Activated CD4-positive, alpha-beta memory T cell treated with anti-CD3 and anti-CD28 coated beads, Interleukin-2, amount 10 ng/mL, durations not matched to agents 7 days and 5 days (primary cell): ENCODE data around the gene C10orf67. TPM values are rescaled to one million over a fixed set of nuclear protein-coding genes. Genes with fewer than 3 reads are reported as not detected.
A peak's percentile ranks its signal among the peaks of the same experiment; 100 is the strongest.
"Not testable (repeated sequence)": the region's sequence is repeated elsewhere in the genome, so short reads cannot be mapped to it uniquely, and the experiment has no call there.

Experiments
- CTCF ChIA-PET: fragments of 350-600 bp; sonication (Branson Sonifier 250); formaldehyde crosslinking; loops from one replicate; lab custom pipeline; 2021; ENCODE audit warnings: antibody characterized with exemption, inconsistent platforms; lab: Charles Lee
- POLR2A ChIA-PET: fragments of 350-600 bp; sonication (Branson Sonifier 250); formaldehyde crosslinking; loops from one replicate; lab custom pipeline; 2021; ENCODE audit warnings: antibody characterized with exemption; lab: Charles Lee
- DNase-seq: peaks from one replicate; pipeline ENCODE4 v3.0.0-alpha.2; 2020
- H3K27ac Mint-ChIP-seq: one replicate; pipeline ENCODE4 v1.8.0; 2021; ENCODE audit warnings: mild to moderate bottlenecking, mixed read lengths
- H3K27me3 Mint-ChIP-seq: one replicate; pipeline ENCODE4 v1.8.0; 2021; ENCODE audit warnings: mixed read lengths
- H3K36me3 Mint-ChIP-seq: one replicate; pipeline ENCODE4 v1.8.0; 2021; ENCODE audit warnings: low read depth, mixed read lengths
- H3K4me1 Mint-ChIP-seq: one replicate; pipeline ENCODE4 v1.8.0; 2021; ENCODE audit warnings: mixed read lengths
- H3K4me3 Mint-ChIP-seq: one replicate; pipeline ENCODE4 v1.8.0; 2021; ENCODE audit warnings: mild to moderate bottlenecking, mixed read lengths
- H3K9me3 Mint-ChIP-seq: one replicate; pipeline ENCODE4 v1.8.0; 2021; ENCODE audit warnings: mixed read lengths
- total RNA-seq, 2 experiments: library from RNA; stranded (reverse); gene quantifications; one replicate each; pipeline ENCODE4 v1.2.3, GENCODE V29; 2021

The C10orf67 gene
- total RNA-seq, 2 experiments from 2014 or later = not detected

- no peak for DNase-seq
- no peaks in the 10 kb centered on the region for H3K9me3 Mint-ChIP-seq
- no peaks in the 10 kb centered on the region for H3K36me3 Mint-ChIP-seq
- ChIA-PET CTCF (no interaction called here), POLR2A (no interaction called here)
- no peak overlapping the region for H3K4me3 Mint-ChIP-seq
- H3K27ac Mint-ChIP-seq = no peak overlapping the region
- peaks cover 10% of the 10 kb centered on the region for H3K27me3 Mint-ChIP-seq
- no peaks in the 10 kb centered on the region for H3K4me1 Mint-ChIP-seq
These were observed 33.6 kb downstream of the C10orf67 start for GRCh38 chr10:23311034-23311433.

DNA sequence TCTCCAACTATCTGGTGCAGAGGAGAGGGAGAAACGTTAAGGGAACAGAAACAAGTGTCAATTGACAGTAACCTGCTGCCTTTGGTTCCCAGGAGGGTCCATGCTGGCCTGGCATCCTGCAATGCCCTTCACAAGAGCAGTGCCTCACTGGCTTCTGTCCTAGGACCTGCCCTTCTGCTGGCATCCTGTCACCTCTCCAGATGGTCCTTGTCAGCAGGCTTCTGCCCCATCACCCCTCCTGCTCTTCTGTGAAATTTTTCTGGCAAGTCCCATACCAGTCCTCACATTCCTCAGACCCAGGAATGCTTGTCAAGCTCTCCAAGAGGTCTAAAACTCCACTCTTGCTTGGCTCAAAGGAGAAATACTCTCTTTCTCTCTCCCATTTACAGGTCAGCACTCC lies 34.2 kb downstream of the C10orf67 start:
- no peaks in the 10 kb centered on the region for H3K36me3 Mint-ChIP-seq
- POLR2A ChIA-PET = no interaction called here
- DNase-seq = no peak
- CTCF ChIA-PET = interaction anchor here (0.6 kb wide), 1 partner anchor 11 kb away, joined by 4 read pairs; no protein-coding TSS in a partner anchor
- peaks cover 10% of the 10 kb centered on the region for H3K27me3 Mint-ChIP-seq
- no peak overlapping the region for H3K27ac Mint-ChIP-seq
- no peaks in the 10 kb centered on the region for H3K9me3 Mint-ChIP-seq
- no peaks in the 10 kb centered on the region for H3K4me1 Mint-ChIP-seq
- H3K4me3 Mint-ChIP-seq = no peak overlapping the region

DNA sequence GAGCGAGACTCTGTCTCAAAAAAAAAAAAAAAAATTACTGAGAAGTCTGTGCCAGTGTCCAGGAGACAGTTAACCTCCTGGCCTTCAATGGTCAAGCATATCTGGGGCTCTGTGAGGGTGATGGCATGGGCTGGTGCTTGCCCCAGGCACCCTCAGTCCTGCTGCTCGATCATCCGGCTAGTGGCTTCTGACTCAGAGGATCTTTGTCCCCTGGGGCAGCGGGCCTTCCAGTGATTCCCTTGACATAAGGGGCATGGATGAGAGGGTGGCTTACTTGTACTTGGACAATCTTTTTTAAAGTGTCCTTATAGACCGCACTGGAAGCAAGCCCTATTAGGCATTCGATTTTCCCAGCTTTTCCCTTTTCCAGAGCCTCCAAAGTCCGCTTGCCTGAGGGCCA lies 44.6 kb downstream of the C10orf67 start:
- CTCF ChIA-PET = interaction anchor here (0.7 kb wide), 1 partner anchor 10 kb away, joined by 4 read pairs; no protein-coding TSS in a partner anchor
- H3K27me3 Mint-ChIP-seq, H3K4me1 Mint-ChIP-seq, POLR2A ChIA-PET, DNase-seq, H3K4me3 Mint-ChIP-seq, H3K36me3 Mint-ChIP-seq, H3K9me3 Mint-ChIP-seq, H3K27ac Mint-ChIP-seq: not testable (repeated sequence)

GRCh38 chr10:23294638-23295247 lies 49.9 kb downstream of the C10orf67 start:
- H3K4me3 Mint-ChIP-seq = no peak overlapping the region
- no peaks in the 10 kb centered on the region for H3K4me1 Mint-ChIP-seq
- H3K27ac Mint-ChIP-seq = no peak overlapping the region
- no peaks in the 10 kb centered on the region for H3K36me3 Mint-ChIP-seq
- CTCF ChIA-PET = interaction anchor here (1.1 to 4.3 kb wide), 3 partner anchors 20 to 172 kb away, joined by 3 to 35 read pairs (median 4); no protein-coding TSS in a partner anchor
- POLR2A ChIA-PET = no interaction called here
- peaks cover 14% of the 10 kb centered on the region for H3K27me3 Mint-ChIP-seq
- H3K9me3 Mint-ChIP-seq = no peaks in the 10 kb centered on the region
- no peak for DNase-seq

GRCh38 chr10:23293973-23294590 lies 50.5 kb downstream of the C10orf67 start:
- POLR2A ChIA-PET = no interaction called here
- no peaks in the 10 kb centered on the region for H3K36me3 Mint-ChIP-seq
- no peak overlapping the region for H3K27ac Mint-ChIP-seq
- no peaks in the 10 kb centered on the region for H3K9me3 Mint-ChIP-seq
- H3K27me3 Mint-ChIP-seq = peaks cover 17% of the 10 kb centered on the region
- no peak overlapping the region for H3K4me3 Mint-ChIP-seq
- CTCF ChIA-PET = interaction anchor here (1.1 to 4.3 kb wide), 4 partner anchors 21 to 234 kb away, joined by 3 to 35 read pairs (median 4); no protein-coding TSS in a partner anchor
- DNase-seq = no peak
- H3K4me1 Mint-ChIP-seq = no peaks in the 10 kb centered on the region

- ChIA-PET POLR2A (no interaction called here), CTCF (interaction anchor here (1.0 to 4.3 kb wide), 6 partner anchors 11 to 1225 kb away, joined by 3 to 35 read pairs (median 4); no protein-coding TSS in a partner anchor)
- no peaks in the 10 kb centered on the region for H3K9me3 Mint-ChIP-seq
- H3K27me3 Mint-ChIP-seq = peaks cover 17% of the 10 kb centered on the region
- H3K27ac Mint-ChIP-seq = no peak overlapping the region
- H3K36me3 Mint-ChIP-seq = no peaks in the 10 kb centered on the region
- H3K4me1 Mint-ChIP-seq = no peaks in the 10 kb centered on the region
- peak; percentile 26 for DNase-seq
- H3K4me3 Mint-ChIP-seq = no peak overlapping the region
These were observed 51.4 kb downstream of the C10orf67 start for GRCh38 chr10:23293145-23293724.

DNA sequence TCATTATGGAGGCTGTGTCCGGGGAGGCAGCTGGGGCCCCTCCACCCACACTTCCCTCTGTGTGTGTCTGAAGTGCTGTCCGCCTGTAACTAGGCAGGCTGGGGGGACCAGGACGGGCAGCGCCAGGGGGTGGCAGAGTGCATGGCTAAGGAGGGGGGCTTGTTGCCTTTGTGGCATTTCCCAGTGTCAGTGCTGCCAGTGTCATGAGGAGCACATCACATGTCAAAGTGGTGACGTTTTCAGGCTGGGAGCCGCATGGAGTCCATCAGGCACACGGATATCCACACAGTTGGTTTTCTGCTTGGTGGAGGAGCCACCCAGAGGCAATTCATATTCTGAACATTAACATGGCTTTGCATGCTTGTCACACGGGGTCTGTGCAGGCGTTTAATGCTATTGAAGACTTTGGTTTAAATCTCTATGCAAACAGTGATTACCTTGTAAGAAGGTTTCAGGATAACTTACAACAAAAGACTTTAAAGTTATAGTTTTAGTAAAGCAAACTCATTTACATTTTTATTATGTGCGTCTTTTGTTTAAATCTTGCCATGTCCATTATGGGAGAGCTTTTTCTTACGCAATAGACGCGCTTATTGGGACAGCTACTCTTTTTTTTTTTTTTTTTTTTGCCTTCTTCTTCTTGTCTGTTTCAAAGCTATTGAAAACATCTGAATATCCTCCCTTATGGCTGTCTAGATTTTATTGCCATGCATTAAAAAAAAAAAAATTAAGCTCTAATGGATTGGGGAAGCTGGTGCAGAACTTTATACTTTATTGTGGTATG lies 52.9 kb downstream of the C10orf67 start:
- Mint-ChIP-seq H3K4me1 (no peaks in the 10 kb centered on the region), H3K4me3 (no peak overlapping the region), H3K27ac (no peak overlapping the region), H3K36me3 (no peaks in the 10 kb centered on the region), H3K9me3 (no peaks in the 10 kb centered on the region), H3K27me3 (peaks cover 19% of the 10 kb centered on the region)
- ChIA-PET CTCF (interaction anchor here (0.7 to 4.3 kb wide), 5 partner anchors 129 to 1493 kb away, joined by 3 to 35 read pairs (median 4); no protein-coding TSS in a partner anchor), POLR2A (no interaction called here)
- DNase-seq = no peak

DNA sequence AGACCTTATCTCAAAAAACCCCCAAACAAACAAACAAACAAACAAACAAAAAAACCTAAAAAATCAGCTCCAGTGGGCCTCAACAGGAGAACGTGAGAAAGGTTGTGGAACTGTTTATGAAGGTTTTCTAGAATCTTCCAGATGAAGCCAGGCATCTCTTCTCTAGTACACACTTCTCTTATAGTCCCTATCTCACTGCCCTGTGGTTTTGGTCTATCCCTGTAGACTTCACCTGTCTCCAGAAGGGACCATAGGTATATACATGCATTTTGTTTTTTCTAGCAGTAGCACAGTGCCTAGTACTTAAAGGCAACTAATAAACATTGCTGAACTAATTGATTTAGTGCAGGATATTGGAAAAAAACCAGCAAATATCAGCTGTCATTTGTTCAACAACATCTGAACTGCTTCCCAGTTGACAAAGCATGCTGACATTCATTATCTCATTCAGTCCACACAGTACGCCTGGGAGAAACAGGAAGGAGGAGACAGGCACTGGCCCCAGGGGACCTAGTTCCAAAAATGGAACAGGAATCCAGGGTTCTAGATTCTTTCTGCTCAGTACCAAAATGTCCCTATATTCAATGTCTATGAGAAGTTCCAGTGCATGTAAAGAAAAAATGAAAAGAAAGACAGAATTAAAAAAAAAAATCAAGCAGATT lies 59.8 kb downstream of the C10orf67 start:
- H3K9me3 Mint-ChIP-seq = no peaks in the 10 kb centered on the region
- no peaks in the 10 kb centered on the region for H3K36me3 Mint-ChIP-seq
- POLR2A ChIA-PET = no interaction called here
- H3K4me3 Mint-ChIP-seq = no peak overlapping the region
- no peaks in the 10 kb centered on the region for H3K4me1 Mint-ChIP-seq
- DNase-seq = no peak
- H3K27me3 Mint-ChIP-seq = peaks cover 16% of the 10 kb centered on the region
- CTCF ChIA-PET = no interaction called here
- H3K27ac Mint-ChIP-seq = no peak overlapping the region

DNA sequence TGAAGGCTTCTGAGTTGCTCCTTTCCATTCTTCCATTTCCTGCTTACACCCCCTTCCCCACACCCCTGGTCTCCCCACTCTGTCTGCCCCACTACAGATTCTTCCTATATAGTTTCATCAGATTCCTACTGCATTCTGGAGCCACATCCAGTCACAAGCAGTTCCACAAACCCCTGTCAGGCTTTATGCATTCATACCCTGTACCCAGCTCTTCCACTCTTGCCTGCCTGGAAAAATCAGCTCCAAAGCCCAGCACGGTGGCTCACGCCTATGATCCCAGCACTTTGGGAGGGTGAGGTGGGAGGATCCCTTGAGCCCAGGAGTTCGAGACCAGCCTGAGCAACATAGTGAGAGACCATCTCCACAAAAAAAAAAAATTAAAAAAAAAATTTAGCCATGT lies 60.4 kb downstream of the C10orf67 start:
- POLR2A ChIA-PET = no interaction called here
- Mint-ChIP-seq H3K4me1 (no peaks in the 10 kb centered on the region), H3K27ac (no peak overlapping the region), H3K27me3 (peaks cover 14% of the 10 kb centered on the region), H3K36me3 (no peaks in the 10 kb centered on the region), H3K4me3 (no peak overlapping the region), H3K9me3 (no peaks in the 10 kb centered on the region)
- no peak for DNase-seq
- CTCF ChIA-PET = no interaction called here

DNA sequence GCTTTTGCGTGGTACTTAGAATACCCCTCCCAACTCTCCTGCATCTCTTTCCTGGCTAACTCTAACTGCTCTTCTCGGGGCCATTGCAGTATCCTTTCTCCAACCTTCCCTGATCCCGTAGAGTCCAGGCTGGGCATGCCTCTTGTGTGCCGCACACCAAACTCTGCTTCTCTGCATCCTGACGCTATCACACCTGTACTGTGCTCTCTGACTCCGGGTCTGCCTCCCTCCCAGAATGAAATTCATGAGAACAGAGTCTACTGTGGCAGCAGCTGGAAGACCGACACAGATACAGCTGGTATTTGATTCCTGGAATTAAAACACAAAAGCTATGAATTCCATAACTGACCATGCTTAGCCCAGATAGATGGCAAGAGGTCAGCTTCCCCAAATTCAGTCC lies 60.9 kb downstream of the C10orf67 start:
- Mint-ChIP-seq H3K36me3 (no peaks in the 10 kb centered on the region), H3K9me3 (no peaks in the 10 kb centered on the region), H3K27me3 (peaks cover 14% of the 10 kb centered on the region), H3K4me1 (no peaks in the 10 kb centered on the region), H3K4me3 (no peak overlapping the region), H3K27ac (no peak overlapping the region)
- DNase-seq = no peak
- POLR2A ChIA-PET = no interaction called here
- CTCF ChIA-PET = no interaction called here

DNA sequence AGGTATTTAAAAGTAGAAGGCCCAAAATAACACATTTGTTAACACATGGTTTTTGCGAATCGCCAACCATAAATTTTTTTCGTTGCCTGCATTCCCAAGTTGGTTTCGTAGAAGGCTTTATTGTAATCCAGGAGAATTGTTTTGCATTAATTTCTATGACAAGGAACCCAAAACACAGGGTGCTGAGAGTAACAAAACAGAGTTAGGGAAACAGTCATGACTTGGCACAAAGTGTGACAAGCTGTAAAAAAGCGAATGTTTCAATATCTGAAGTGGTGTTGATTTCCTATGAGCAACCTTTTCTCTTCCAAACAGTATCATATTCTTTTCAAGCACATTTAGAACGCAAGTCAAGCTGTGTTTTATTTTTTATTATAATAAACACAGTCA lies 63.6 kb downstream of the C10orf67 start:
- ChIA-PET POLR2A (no interaction called here), CTCF (no interaction called here)
- Mint-ChIP-seq H3K36me3 (no peaks in the 10 kb centered on the region), H3K9me3 (no peaks in the 10 kb centered on the region), H3K27ac (no peak overlapping the region), H3K4me1 (no peaks in the 10 kb centered on the region), H3K4me3 (no peak overlapping the region), H3K27me3 (peaks cover 10% of the 10 kb centered on the region)
- DNase-seq = no peak

- Mint-ChIP-seq H3K27me3 (peaks cover 10% of the 10 kb centered on the region), H3K9me3 (no peaks in the 10 kb centered on the region), H3K36me3 (no peaks in the 10 kb centered on the region), H3K27ac (no peak overlapping the region), H3K4me3 (no peak overlapping the region), H3K4me1 (no peaks in the 10 kb centered on the region)
- no peak for DNase-seq
- ChIA-PET CTCF (no interaction called here), POLR2A (no interaction called here)
These were observed 64.1 kb downstream of the C10orf67 start for GRCh38 chr10:23280419-23281043.
